Measurements from ENCODE around the gene ERP44.

The ERP44 gene

DNA sequence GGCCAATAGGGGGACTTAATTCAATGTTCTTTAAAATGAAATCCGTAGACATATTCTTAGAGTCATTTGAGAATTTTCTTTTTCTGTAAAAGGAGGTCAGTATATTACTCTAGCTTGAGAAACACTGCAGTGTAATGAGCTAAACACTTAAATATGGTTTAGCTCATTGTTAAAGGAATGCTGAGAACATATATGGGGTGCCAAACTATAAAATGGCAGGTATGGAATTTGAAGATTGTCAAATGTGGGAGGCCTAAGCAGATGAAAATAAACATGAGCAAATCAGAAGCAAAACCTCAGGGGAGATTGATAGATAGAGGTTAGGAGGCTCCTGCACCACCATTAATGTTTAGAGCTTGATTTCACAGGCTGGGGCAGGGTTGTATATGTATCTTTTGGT lies 134.5 kb downstream of the ERP44 start:
- TF ChIP-seq, protein P1, sequence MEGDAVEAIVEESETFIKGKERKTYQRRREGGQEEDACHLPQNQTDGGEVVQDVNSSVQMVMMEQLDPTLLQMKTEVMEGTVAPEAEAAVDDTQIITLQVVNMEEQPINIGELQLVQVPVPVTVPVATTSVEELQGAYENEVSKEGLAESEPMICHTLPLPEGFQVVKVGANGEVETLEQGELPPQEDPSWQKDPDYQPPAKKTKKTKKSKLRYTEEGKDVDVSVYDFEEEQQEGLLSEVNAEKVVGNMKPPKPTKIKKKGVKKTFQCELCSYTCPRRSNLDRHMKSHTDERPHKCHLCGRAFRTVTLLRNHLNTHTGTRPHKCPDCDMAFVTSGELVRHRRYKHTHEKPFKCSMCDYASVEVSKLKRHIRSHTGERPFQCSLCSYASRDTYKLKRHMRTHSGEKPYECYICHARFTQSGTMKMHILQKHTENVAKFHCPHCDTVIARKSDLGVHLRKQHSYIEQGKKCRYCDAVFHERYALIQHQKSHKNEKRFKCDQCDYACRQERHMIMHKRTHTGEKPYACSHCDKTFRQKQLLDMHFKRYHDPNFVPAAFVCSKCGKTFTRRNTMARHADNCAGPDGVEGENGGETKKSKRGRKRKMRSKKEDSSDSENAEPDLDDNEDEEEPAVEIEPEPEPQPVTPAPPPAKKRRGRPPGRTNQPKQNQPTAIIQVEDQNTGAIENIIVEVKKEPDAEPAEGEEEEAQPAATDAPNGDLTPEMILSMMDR (IDR thresholded peaks at IDR 0.05): no peak
- Histone ChIP-seq H3K4me2 (ENCODE audit: low read length) (no peak overlapping the region), H3K4me3 (ENCODE audit: low read depth, low read length) (no peak overlapping the region), H3K9me3 (ENCODE audit: control insufficient read depth, low read length) (no peaks in the 10 kb centered on the region), H3K79me2 (no peaks in the 10 kb centered on the region), H3K4me1 (no peaks in the 10 kb centered on the region), H3K27me3 (ENCODE audit: control insufficient read depth, insufficient read depth, low read length) (no peaks in the 10 kb centered on the region), H2AFZ (no peak overlapping the region), H3K36me3 (ENCODE audit: control insufficient read depth, insufficient read depth, low read length) (no peaks in the 10 kb centered on the region), H3K9ac (no peak overlapping the region), H3K27ac (no peak overlapping the region)

DNA sequence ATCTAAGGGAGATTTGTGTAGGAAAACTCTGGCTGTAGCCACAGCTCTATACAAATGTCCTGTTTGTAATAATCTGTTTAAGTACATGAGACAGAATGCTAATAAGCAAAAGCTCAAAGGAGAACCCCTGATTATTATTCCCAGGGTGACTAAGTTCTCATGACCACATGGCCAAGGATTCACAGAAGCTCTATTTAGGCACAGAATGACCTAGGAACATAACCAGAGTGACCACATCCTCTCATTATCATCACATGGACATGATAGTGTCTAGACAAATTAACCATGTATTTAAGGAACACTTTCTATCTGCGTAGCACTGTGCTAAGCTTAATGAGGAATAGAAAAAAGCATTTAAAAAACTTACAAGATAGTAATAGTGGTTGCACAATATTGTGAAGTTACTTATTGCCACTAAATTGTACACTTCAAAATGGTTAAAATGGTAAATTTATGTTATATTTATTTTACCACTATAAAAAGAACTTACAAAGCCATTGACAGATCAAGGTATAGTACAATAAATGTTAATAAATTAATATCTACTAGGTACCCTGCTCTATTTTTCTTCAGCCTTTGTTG lies 136.0 kb downstream of the ERP44 start:
- Histone ChIP-seq H3K4me2 (ENCODE audit: low read length) (no peak overlapping the region), H3K4me1 (no peaks in the 10 kb centered on the region), H3K27ac (no peak overlapping the region), H3K36me3 (ENCODE audit: control insufficient read depth, insufficient read depth, low read length) (no peaks in the 10 kb centered on the region), H3K9ac (no peak overlapping the region), H3K9me3 (ENCODE audit: control insufficient read depth, low read length) (no peaks in the 10 kb centered on the region), H3K4me3 (ENCODE audit: low read depth, low read length) (no peak overlapping the region), H2AFZ (no peak overlapping the region), H3K79me2 (no peaks in the 10 kb centered on the region), H3K27me3 (ENCODE audit: control insufficient read depth, insufficient read depth, low read length) (no peaks in the 10 kb centered on the region)
- TF ChIP-seq, protein P1 (IDR thresholded peaks at IDR 0.05): no peak

DNA sequence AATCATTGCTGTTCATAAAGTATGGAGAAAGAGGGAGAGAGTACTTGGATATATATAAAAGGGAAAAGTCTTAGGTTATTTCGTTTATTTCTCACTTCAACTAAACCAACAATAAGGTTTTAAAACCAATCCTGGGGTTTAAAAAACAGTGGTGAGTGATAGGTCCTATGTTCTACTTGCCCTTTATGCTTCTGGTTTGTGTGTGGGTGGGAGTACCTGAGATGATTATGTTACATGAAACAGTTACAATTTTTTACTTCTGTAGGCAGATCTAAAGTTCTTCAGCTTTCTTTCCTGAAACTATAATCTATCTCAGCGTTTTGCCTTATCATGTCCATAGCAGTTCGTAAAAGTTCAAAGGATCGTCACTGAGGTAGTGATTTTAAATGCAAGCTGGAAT lies 143.2 kb downstream of the ERP44 start:
- TF ChIP-seq, protein P1 (IDR thresholded peaks at IDR 0.05): no peak
- Histone ChIP-seq H3K36me3 (ENCODE audit: control insufficient read depth, insufficient read depth, low read length) (no peaks in the 10 kb centered on the region), H3K4me2 (ENCODE audit: low read length) (no peak overlapping the region), H2AFZ (no peak overlapping the region), H3K4me3 (ENCODE audit: low read depth, low read length) (no peak overlapping the region), H3K4me1 (no peaks in the 10 kb centered on the region), H3K79me2 (peaks cover 3% of the 10 kb centered on the region), H3K27ac (no peak overlapping the region), H3K9ac (no peak overlapping the region), H3K27me3 (ENCODE audit: control insufficient read depth, insufficient read depth, low read length) (no peaks in the 10 kb centered on the region), H3K9me3 (ENCODE audit: control insufficient read depth, low read length) (no peaks in the 10 kb centered on the region)

- TF ChIP-seq, protein P1 (IDR thresholded peaks at IDR 0.05): no peak
- Histone ChIP-seq H3K79me2 (peaks cover 3% of the 10 kb centered on the region), H3K9me3 (ENCODE audit: control insufficient read depth, low read length) (no peaks in the 10 kb centered on the region), H3K27ac (no peak overlapping the region), H3K4me2 (ENCODE audit: low read length) (no peak overlapping the region), H3K27me3 (ENCODE audit: control insufficient read depth, insufficient read depth, low read length) (no peaks in the 10 kb centered on the region), H3K36me3 (ENCODE audit: control insufficient read depth, insufficient read depth, low read length) (no peaks in the 10 kb centered on the region), H2AFZ (no peak overlapping the region), H3K4me3 (ENCODE audit: low read depth, low read length) (no peak overlapping the region), H3K4me1 (no peaks in the 10 kb centered on the region), H3K9ac (no peak overlapping the region)
These were observed 144.0 kb downstream of the ERP44 start for GRCh38 chr9:99954819-99955218.

DNA sequence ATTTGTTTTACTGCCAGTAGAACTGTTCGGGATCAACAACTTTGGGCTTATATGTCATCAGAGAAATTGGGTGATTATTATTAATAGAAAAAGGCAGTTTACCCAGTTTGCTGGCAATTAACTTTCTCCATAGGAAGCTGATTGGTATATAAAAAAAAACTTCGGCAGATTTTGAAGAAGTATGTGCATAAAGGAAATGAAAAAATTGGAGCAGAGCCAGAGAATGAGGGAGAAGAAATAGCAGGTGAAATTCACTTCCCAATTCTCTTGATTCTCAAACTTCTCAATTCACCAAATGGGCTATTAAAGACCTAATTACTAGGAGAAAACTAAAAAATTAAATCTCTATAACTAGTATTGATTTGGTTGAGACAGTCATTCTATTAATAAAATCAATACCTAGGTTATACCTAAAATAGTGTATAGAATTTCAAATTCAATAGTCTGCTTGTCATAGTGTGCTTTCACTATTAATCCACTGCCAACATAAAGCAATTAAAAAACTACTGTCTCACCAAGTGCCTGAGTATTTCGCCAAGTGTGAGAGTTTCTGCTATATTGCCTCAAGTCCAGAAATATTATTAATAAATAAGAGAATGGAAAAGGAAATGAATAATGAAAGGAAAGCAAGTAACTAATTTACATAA lies 144.8 kb downstream of the ERP44 start:
- TF ChIP-seq, protein P1 (IDR thresholded peaks at IDR 0.05): no peak

More for the DNA sequence above, 144.8 kb downstream of the ERP44 start:
- Histone ChIP-seq H2AFZ (no peak overlapping the region), H3K36me3 (ENCODE audit: control insufficient read depth, insufficient read depth, low read length) (no peaks in the 10 kb centered on the region), H3K27ac (no peak overlapping the region), H3K4me1 (no peaks in the 10 kb centered on the region), H3K27me3 (ENCODE audit: control insufficient read depth, insufficient read depth, low read length) (no peaks in the 10 kb centered on the region), H3K9ac (no peak overlapping the region), H3K4me3 (ENCODE audit: low read depth, low read length) (no peak overlapping the region), H3K79me2 (peaks cover 3% of the 10 kb centered on the region), H3K9me3 (ENCODE audit: control insufficient read depth, low read length) (no peaks in the 10 kb centered on the region), H3K4me2 (ENCODE audit: low read length) (no peak overlapping the region)
